AG08395 (cell line): ENCODE results near the gene OR1B1.
"Not testable (repeated sequence)": the region's sequence is repeated elsewhere in the genome, so short reads cannot be mapped to it uniquely, and the experiment has no call there.

ENCODE experiments used
- DNase-seq: peaks from one replicate; pipeline ENCODE4 v3.0.0; 2012; ENCODE audit warnings: mixed read lengths, low spot score

Gene OR1B1

GRCh38 chr9:122657527-122657926 lies at the start of gene OR1B1:
Gene OR1B1, minus strand, starts transcription at chr9:122657627.
- no peak for DNase-seq

- DNase-seq = no peak
These were observed 38.3 kb upstream of the OR1B1 start for GRCh38 chr9:122695696-122696095.

GRCh38 chr9:122684851-122685250 lies 27.4 kb upstream of the OR1B1 start:
- no peak for DNase-seq

GRCh38 chr9:122672481-122672880 lies 15.1 kb upstream of the OR1B1 start:
- no peak for DNase-seq

GRCh38 chr9:122661416-122661815 lies 4.0 kb upstream of the OR1B1 start, which contains the start of gene OR1L1:
Gene OR1L1, plus strand, starts transcription at chr9:122661716. Its CDS starts 0 bp downstream, at chr9:122661716.
- DNase-seq = no peak

- DNase-seq = no peak
These were observed 1.0 kb downstream of the OR1B1 start for GRCh38 chr9:122656378-122656777.

DNA sequence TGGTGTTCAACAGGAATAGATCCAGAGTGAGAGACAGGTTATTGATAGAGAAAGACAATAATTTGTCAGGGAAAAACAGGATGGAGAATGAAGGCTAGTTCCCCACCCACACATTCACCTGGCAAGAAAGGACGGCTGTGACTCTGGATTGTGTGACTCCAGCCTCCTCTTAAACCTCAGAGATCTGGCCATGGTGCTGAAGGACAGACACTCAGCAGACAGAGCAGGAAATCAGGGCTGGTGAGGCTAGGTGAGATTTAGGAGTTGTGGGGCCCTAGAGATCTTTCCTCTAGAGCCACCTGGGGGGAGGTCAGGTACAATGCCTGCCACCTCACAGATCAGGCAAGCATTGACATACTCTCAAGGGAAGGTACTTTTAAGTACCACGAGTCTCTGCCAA lies 15.2 kb downstream of the OR1B1 start:
- peak; percentile 27 for DNase-seq

DNA sequence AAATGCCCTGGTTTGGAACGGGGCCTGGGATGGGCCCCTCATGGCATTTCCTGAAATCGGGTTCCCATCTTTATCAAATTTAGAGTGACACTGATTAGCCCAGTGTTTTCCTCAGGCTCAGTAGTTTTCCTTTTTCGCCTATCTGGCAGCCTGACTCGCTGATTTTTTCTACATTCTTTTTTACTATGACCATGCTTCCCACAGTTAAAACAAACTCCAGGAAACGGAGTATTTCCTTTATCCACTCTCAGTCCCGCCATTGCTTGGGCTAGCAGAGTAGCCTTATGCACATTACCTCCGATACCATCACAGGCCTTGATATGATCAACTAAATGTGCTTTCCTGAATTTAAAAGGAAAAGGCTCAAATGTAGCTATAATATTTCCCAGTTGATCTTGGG lies 37.4 kb downstream of the OR1B1 start:
- DNase-seq = no peak

- DNase-seq = no peak
These were observed 43.1 kb downstream of the OR1B1 start, which contains the start of gene OR1Q1 for GRCh38 chr9:122614362-122614761. Gene OR1Q1, plus strand, starts transcription at chr9:122614738. Its CDS starts 0 bp downstream, at chr9:122614738.

DNA sequence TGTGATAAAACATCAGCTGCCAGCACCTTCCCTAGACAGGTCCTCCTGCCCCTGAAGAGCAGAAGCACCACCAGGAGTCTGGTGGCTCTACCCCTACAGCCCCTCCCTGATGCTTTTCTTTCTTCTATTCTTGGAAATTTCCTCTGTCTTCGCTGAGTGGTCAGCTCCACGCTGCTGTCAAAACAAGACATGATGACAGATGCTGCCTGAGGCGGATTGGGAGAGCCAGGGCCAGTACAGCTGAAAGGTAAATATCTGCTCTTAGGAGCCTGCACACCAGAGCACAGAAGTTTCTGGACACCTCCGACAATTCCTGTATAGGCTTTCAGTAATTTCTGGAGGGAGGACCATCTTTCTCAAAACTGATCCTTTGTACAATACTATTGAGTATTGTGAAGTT lies 47.6 kb downstream of the OR1B1 start:
- no peak for DNase-seq

- DNase-seq = no peak
These were observed 50.8 kb downstream of the OR1B1 start for GRCh38 chr9:122606587-122606986.

DNA sequence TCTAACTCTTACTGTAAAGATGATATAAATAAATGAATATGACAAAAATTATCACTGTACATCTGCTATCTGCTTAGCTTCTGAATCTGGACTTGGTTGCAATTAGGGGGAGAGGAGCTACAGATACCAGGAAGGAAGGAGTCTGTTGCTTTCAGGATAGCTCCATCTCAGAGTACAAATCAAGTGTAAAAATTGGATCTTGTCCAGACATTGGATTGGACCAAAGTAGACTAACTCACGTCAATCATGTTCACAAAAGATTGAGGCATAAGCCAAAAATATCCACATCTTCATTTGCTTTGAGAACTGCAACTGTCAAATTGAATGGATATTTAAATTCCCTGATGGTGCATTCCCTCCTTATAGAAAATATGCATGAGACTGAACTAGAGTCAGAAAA lies 51.7 kb downstream of the OR1B1 start:
- DNase-seq = no peak

DNA sequence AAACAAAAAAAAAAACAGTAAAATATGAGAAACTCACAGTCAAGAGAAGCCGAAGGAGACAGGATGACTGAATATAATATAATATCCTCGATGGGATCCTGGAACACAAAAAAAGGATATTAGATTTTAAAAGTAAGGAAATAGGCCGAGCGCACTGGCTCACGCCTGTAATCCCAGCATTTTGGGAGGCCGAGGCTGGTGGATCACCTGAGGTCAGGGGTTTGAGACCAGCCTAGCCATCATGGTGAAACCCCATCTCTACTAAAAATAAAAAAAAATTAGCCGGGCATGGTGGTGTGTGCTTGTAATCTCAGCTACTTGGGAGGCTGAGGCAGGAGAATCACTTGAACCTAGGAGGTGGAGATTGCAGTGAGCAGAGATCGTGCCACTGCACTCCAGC lies 74.1 kb downstream of the OR1B1 start, which contains the start of gene OR1L8:
OR1L8 (minus strand) TSS at position 101 of the 400 bp plus-strand sequence. CDS start 14,907 bp downstream, outside the sequence.
- DNase-seq = not testable (repeated sequence)

DNA sequence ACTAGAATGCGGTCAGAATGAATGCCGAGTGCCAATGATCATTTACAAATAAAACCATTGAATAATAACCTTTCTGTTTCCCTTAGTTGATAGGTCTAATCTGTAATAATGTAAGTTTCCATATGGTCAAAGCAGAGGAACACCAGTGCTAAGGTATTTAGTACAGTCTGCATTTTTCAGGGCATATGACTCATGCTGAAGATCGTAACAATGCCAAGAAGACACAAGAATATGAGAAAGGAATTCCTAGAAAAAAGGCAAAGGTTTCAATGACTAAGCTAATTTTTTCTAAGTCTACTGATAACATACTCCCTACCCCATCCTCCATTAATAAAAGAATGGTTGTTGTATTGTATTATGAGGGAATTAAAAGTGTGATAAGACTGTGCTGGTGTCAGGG lies 77.1 kb downstream of the OR1B1 start:
- DNase-seq = peak; percentile 75

- DNase-seq = no peak
These were observed 77.6 kb downstream of the OR1B1 start for GRCh38 chr9:122579874-122580273.
